ENCODE data around the gene HEG1.

Gene HEG1

GRCh38 chr3:125006291-125006731, 49.5 kb downstream of the HEG1 start:
- DNase-seq = no peak

- DNase-seq = no peak
Measured at GRCh38 chr3:125005676-125006075, 50.1 kb downstream of the HEG1 start.

GRCh38 chr3:125005222-125005621, 50.6 kb downstream of the HEG1 start:
- DNase-seq = no peak

GRCh38 chr3:125003859-125004595, 51.8 kb downstream of the HEG1 start:
- no peak for DNase-seq

GRCh38 chr3:125003369-125003853, 52.4 kb downstream of the HEG1 start:
- no peak for DNase-seq

- DNase-seq = no peak
Measured at GRCh38 chr3:125002414-125003368, 53.1 kb downstream of the HEG1 start.

- no peak for DNase-seq
Measured at GRCh38 chr3:125001557-125002413, 54.0 kb downstream of the HEG1 start.

- no peak for DNase-seq
Measured at GRCh38 chr3:125000661-125001060, 55.1 kb downstream of the HEG1 start.

GRCh38 chr3:124999897-125000435, 55.8 kb downstream of the HEG1 start:
- no peak for DNase-seq

GRCh38 chr3:124999317-124999716, 56.5 kb downstream of the HEG1 start:
- no peak for DNase-seq

GRCh38 chr3:124998247-124998630, 57.6 kb downstream of the HEG1 start:
- DNase-seq = no peak

- no peak for DNase-seq
Measured at GRCh38 chr3:124997303-124998246, 58.2 kb downstream of the HEG1 start.

GRCh38 chr3:124995460-124995994, 60.3 kb downstream of the HEG1 start:
- DNase-seq = peak; percentile 37 to 55

GRCh38 chr3:124993466-124993865, 62.3 kb downstream of the HEG1 start:
- peak; percentile 43 to 51 for DNase-seq

- DNase-seq = no peak
Measured at GRCh38 chr3:124992041-124992440, 63.8 kb downstream of the HEG1 start.

- peak in 1 of 2 experiments; percentile 52 for DNase-seq
Measured at GRCh38 chr3:124986192-124987143, 69.3 kb downstream of the HEG1 start.

GRCh38 chr3:124985349-124985748, 70.4 kb downstream of the HEG1 start:
- no peak for DNase-seq

- DNase-seq = no peak
Measured at GRCh38 chr3:124984754-124985153, 71.0 kb downstream of the HEG1 start.

- DNase-seq = no peak
Measured at GRCh38 chr3:124982855-124983254, 72.9 kb downstream of the HEG1 start.

GRCh38 chr3:124981472-124981871, 74.3 kb downstream of the HEG1 start:
- no peak for DNase-seq

All from SHP77 (cell line).